Neural cell (in vitro differentiated cells): Measurements from ENCODE around the gene GCN1. TPM values are rescaled to one million over a fixed set of nuclear protein-coding genes. Genes with fewer than 3 reads are reported as not detected.
A peak's percentile ranks its signal among the peaks of the same experiment; 100 is the strongest.

Experiments
- H2AFZ ChIP-seq: fragments of 200-600, 300-800 bp; sonication (generic), shearing (Covaris generic); 2 replicates; pipeline ENCODE4 v1.6.0; 2014; ENCODE audit warnings: low read depth, mild to moderate bottlenecking, antibody characterized with exemption, low read length, moderate library complexity
- H3F3A ChIP-seq: fragments of 200-600 bp; shearing (Covaris generic); 2 replicates; pipeline ENCODE4 v1.6.1; 2016; ENCODE audit warnings: mild to moderate bottlenecking, moderate library complexity, mixed read lengths, antibody characterized with exemption, low read length; ENCODE audit not compliant: insufficient read depth, poor library complexity, severe bottlenecking
- H3K27ac ChIP-seq: fragments of 200-600, 300-800 bp; sonication (generic), shearing (Covaris generic); 2 replicates; pipeline ENCODE4 v1.5.1; 2014; ENCODE audit warnings: mild to moderate bottlenecking, low read length, moderate library complexity
- H3K27me3 ChIP-seq: fragments of 300-800, 200-600 bp; sonication (generic), shearing (Covaris generic); 2 replicates; pipeline ENCODE4 v1.6.0; 2014; ENCODE audit warnings: mild to moderate bottlenecking, low read depth, low read length, moderate library complexity; ENCODE audit not compliant: insufficient read depth
- H3K36me3 ChIP-seq: fragments of 300-800, 200-600 bp; sonication (generic), shearing (Covaris generic); 2 replicates; pipeline ENCODE4 v1.5.1; 2014; ENCODE audit warnings: mild to moderate bottlenecking, antibody characterized with exemption, low read length, moderate library complexity; ENCODE audit not compliant: insufficient read depth
- H3K4me2 ChIP-seq: fragments of 300-800, 200-600 bp; sonication (generic), shearing (Covaris generic); 2 replicates; pipeline ENCODE4 v1.6.0; 2014; ENCODE audit warnings: mild to moderate bottlenecking, low read length
- H3K4me3 ChIP-seq: fragments of 300-800, 200-600 bp; sonication (generic), shearing (Covaris generic); 2 replicates; pipeline ENCODE4 v1.5.1; 2014; ENCODE audit warnings: mild to moderate bottlenecking, low read length, moderate library complexity
- H3K79me2 ChIP-seq: fragments of 200-600 bp; shearing (Covaris generic); replicated peaks from 2 replicates; pipeline ENCODE4 v1.6.0; 2014; ENCODE audit warnings: mild to moderate bottlenecking, low read length, moderate library complexity; ENCODE audit not compliant: insufficient read depth
- H3K9ac ChIP-seq: fragments of 300-800, 200-600 bp; sonication (generic), shearing (Covaris generic); 2 replicates; pipeline ENCODE4 v1.6.1; 2016; ENCODE audit warnings: mild to moderate bottlenecking, low read length, mixed read lengths
- H3K9me2 ChIP-seq: fragments of 200-600 bp; shearing (Covaris generic); 2 replicates; pipeline ENCODE4 v1.6.1; 2016; ENCODE audit warnings: mild to moderate bottlenecking, low read length, mixed read lengths; ENCODE audit not compliant: insufficient read depth
- H3K9me3 ChIP-seq: fragments of 200-600, 300-800 bp; sonication (generic), shearing (Covaris generic); 2 replicates; pipeline ENCODE4 v1.6.1; 2016; ENCODE audit warnings: mild to moderate bottlenecking, mixed run types, low read length, moderate library complexity, mixed read lengths
- H4K20me1 ChIP-seq: fragments of 200-600 bp; shearing (Covaris generic); 2 replicates; pipeline ENCODE4 v1.6.1; 2016; ENCODE audit warnings: mild to moderate bottlenecking, mixed run types; ENCODE audit not compliant: insufficient read depth
- EP300 ChIP-seq: fragments of 450-650 bp; conservative IDR thresholded peaks from 2 replicates; pipeline ENCODE4 v1.6.1; 2014; ENCODE audit warnings: antibody characterized with exemption, mild to moderate bottlenecking, moderate library complexity; ENCODE audit not compliant: poor library complexity, severe bottlenecking
- EZH2 ChIP-seq: fragments of 200-600, 300-800 bp; shearing (Covaris generic), sonication (generic); IDR thresholded peaks from 2 replicates; pipeline ENCODE4 v1.6.1; 2014; ENCODE audit warnings: antibody characterized with exemption, low read length, borderline replicate concordance, mild to moderate bottlenecking; ENCODE audit not compliant: insufficient read depth, poor library complexity, severe bottlenecking
- MXI1 ChIP-seq: fragments of 450-650 bp; conservative IDR thresholded peaks from 2 replicates; pipeline ENCODE4 v1.6.1; 2014; ENCODE audit warnings: antibody characterized with exemption, mild to moderate bottlenecking; ENCODE audit not compliant: poor library complexity, severe bottlenecking
- POLR2AphosphoS5 ChIP-seq: IDR thresholded peaks from 2 replicates; pipeline ENCODE4 v1.6.1; 2012
- RAD21 ChIP-seq: fragments of 450-650 bp; conservative IDR thresholded peaks from 2 replicates; pipeline ENCODE4 v1.6.1; 2014; ENCODE audit warnings: antibody characterized with exemption, mild to moderate bottlenecking, moderate library complexity
- REST ChIP-seq: IDR thresholded peaks from 2 replicates; pipeline ENCODE4 v1.6.1; 2012; ENCODE audit warnings: borderline replicate concordance
- SMC3 ChIP-seq: fragments of 450-650 bp; conservative IDR thresholded peaks from 2 replicates; pipeline ENCODE4 v1.6.1; 2014; ENCODE audit warnings: antibody characterized with exemption, mild to moderate bottlenecking, moderate library complexity; ENCODE audit not compliant: poor library complexity
- TAF1 ChIP-seq: IDR thresholded peaks from 2 replicates; pipeline ENCODE4 v1.6.1; 2012; ENCODE audit warnings: low read depth
- polyA plus RNA-seq: library from polyadenylated mRNA; depleted of rRNA; stranded (reverse); fragments of >200 nt; gene quantifications from 2 replicates; pipeline ENCODE4 v1.2.3, GENCODE V29; 2014
- TF ChIP-seq, protein P1 (sequence below): fragments of 450-650 bp; IDR thresholded peaks from 2 replicates; pipeline ENCODE4 v1.5.1; 2014; ENCODE audit warnings: antibody characterized with exemption, mild to moderate bottlenecking, moderate library complexity; ENCODE audit not compliant: poor library complexity, severe bottlenecking

The GCN1 gene
- polyA plus RNA-seq, 1 donor from 2014 or later: 21.5 TPM

DNA sequence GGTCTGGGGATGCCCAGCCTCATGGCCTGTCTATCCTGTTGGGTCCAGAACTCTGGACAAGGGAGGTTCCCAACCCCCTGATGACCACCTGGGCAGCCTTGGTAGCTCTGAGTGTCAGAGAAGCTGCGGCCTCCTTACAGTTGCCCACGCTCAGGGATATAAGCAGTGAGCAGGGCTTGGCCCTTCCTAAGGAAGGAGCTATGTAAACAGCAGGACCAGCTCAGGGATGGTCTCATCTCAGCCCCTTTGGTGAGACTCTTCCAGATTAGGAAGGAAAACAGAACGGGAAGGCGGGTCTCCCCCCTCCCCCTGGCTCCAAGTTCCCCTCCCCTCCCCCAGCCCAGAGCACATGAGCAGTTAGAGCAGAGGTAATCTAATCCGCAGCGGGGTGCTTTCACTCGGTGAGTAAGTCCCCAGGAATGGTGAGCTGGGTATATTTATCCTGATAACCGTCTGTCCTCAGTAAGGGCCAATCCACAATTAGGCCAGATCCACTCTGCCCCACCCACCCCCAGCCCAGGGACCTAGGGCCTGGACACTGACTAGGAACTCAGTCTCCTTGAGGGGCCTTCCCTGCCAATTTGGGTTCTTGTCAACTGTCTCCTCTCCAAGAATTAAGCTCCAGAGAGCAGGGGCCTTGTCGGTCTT is 35.9 kb upstream of the GCN1 start:
- Histone ChIP-seq H3K9me3 (no peaks in the 10 kb centered on the region), H3K4me2 (peak overlapping the region; percentile 32), H3K4me3 (peak overlapping the region; percentile 25), H3K9me2 (no peaks in the 10 kb centered on the region), H4K20me1 (no peaks in the 10 kb centered on the region), H3F3A (no peaks in the 10 kb centered on the region), H3K79me2 (no peaks in the 10 kb centered on the region), H3K27ac (peak overlapping the region; percentile 48), H3K27me3 (no peaks in the 10 kb centered on the region), H3K36me3 (no peaks in the 10 kb centered on the region), H2AFZ (no peak overlapping the region), H3K9ac (peak overlapping the region; percentile 7)
- TF ChIP-seq EZH2 (no peak), REST (no peak), POLR2AphosphoS5 (no peak), SMC3 (no peak), EP300 (no peak), TAF1 (no peak), MXI1 (no peak), RAD21 (no peak)
- TF ChIP-seq, protein P1, sequence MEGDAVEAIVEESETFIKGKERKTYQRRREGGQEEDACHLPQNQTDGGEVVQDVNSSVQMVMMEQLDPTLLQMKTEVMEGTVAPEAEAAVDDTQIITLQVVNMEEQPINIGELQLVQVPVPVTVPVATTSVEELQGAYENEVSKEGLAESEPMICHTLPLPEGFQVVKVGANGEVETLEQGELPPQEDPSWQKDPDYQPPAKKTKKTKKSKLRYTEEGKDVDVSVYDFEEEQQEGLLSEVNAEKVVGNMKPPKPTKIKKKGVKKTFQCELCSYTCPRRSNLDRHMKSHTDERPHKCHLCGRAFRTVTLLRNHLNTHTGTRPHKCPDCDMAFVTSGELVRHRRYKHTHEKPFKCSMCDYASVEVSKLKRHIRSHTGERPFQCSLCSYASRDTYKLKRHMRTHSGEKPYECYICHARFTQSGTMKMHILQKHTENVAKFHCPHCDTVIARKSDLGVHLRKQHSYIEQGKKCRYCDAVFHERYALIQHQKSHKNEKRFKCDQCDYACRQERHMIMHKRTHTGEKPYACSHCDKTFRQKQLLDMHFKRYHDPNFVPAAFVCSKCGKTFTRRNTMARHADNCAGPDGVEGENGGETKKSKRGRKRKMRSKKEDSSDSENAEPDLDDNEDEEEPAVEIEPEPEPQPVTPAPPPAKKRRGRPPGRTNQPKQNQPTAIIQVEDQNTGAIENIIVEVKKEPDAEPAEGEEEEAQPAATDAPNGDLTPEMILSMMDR: no peak

DNA sequence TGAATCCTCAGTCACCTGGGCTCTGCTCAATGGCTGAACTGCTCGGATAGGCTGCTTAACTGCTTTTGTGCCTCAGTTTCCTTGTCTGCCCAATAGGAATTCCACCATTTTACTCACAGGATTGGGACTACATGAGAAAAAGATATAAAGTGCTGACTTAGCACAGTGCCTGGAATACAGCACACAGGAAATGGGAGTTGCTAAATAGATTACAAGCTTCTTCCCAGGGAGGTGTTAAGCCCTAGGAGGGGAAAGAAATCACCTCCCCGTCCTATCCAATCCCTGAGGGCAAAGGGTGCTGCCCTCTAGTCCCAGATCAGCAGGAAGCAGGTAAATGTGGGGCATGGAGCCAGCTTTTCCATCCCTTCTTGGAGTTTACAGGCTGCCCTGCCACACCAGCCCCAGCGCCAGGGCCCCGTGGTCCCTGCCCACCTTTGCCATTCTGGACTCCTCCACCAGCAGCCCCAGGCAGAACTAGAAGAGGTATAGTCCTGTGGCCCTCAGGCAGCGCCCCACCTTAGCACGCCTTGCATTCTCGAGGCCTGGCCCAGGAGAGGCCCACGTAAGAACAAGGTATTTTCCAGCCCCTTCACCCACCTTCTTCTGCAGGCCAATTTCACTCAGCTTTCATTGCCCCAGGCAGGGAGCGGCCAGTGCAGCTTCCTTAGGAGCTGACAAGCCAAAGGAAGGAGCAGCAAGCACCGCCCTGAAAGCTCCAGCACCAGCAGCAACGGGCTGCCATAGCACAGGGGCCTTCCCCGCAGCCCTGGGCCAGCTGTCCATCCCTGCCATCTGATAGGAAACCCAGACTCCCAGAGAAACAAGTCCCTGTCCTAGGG is 35.2 kb upstream of the GCN1 start:
- TF ChIP-seq TAF1 (no peak), REST (no peak), EP300 (no peak), MXI1 (no peak), EZH2 (no peak)
- TF ChIP-seq, protein P1: no peak
- Histone ChIP-seq H3K27ac (peak overlapping the region; percentile 48), H3F3A (no peaks in the 10 kb centered on the region), H4K20me1 (no peaks in the 10 kb centered on the region), H3K4me2 (peak overlapping the region; percentile 32), H3K9ac (peak overlapping the region; percentile 43), H3K9me3 (no peaks in the 10 kb centered on the region), H2AFZ (no peak overlapping the region), H3K9me2 (no peaks in the 10 kb centered on the region), H3K4me3 (peak overlapping the region; percentile 14), H3K36me3 (no peaks in the 10 kb centered on the region), H3K79me2 (no peaks in the 10 kb centered on the region), H3K27me3 (no peaks in the 10 kb centered on the region)
